Vagina (tissue), 2 donors: ENCODE measurements around the gene LMOD1.

Experiments used
- POLR2A ChIP-seq, 2 donors: fragments of 450-650 bp; IDR thresholded peaks; one replicate each; pipeline ENCODE4 v1.6.1; 2017; ENCODE audit warnings: antibody characterized with exemption in 2 of 2, mild to moderate bottlenecking in 2 of 2, moderate library complexity in 2 of 2
- POLR2AphosphoS5 ChIP-seq, 2 donors: sonication (generic); formaldehyde crosslinking; IDR thresholded peaks; one replicate each; pipeline ENCODE4 v1.9.0; 2017; ENCODE audit warnings: antibody characterized with exemption in 2 of 2, mild to moderate bottlenecking in 2 of 2, low read depth in 1 of 2; ENCODE audit not compliant: insufficient read depth in 1 of 2
- TF ChIP-seq, protein P1 (sequence below), 3 experiments: fragments of 450-650 bp in 2 of 3; fragments of 200-600 bp in 1 of 3; sonication (generic) in 1 of 3; IDR thresholded peaks; one replicate each; pipeline ENCODE4 v1.5.1; 2017 to 2019; ENCODE audit warnings: antibody characterized with exemption in 3 of 3, mild to moderate bottlenecking in 2 of 3, moderate library complexity in 2 of 3

DNA sequence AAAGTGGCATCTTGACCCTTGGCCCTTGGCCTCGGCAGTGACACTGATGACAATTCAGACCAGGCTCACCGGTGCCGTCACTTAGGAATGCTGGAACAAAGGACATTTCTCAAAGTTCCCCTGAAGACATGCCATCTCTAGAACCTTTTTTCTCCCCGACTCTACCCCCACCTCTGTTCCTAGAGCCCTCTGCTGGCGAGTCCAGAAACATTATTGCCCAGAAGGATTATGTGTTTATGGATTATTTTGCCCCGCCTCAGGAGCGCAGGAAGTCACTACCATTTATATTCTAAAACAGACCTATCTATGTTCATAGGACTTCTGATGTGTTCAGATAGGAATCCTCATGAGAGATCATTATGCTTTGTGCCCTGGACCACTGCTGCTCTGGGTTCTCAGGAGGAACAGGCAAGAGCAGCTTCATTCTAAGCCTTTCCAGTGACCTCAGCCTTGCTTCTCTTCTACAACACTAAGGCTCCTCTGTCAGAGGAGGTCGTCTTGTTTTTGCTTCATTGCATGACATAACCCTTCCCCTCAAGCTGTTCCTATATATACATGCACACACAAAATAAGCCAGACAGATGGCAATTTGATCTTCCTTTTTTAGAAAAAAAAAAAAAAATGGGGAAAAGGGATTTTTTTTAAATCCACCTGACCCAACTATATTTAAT lies 70.1 kb downstream of the LMOD1 start:
- TF ChIP-seq, protein P1, sequence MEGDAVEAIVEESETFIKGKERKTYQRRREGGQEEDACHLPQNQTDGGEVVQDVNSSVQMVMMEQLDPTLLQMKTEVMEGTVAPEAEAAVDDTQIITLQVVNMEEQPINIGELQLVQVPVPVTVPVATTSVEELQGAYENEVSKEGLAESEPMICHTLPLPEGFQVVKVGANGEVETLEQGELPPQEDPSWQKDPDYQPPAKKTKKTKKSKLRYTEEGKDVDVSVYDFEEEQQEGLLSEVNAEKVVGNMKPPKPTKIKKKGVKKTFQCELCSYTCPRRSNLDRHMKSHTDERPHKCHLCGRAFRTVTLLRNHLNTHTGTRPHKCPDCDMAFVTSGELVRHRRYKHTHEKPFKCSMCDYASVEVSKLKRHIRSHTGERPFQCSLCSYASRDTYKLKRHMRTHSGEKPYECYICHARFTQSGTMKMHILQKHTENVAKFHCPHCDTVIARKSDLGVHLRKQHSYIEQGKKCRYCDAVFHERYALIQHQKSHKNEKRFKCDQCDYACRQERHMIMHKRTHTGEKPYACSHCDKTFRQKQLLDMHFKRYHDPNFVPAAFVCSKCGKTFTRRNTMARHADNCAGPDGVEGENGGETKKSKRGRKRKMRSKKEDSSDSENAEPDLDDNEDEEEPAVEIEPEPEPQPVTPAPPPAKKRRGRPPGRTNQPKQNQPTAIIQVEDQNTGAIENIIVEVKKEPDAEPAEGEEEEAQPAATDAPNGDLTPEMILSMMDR (IDR thresholded peaks at IDR 0.05) = no peak
- TF ChIP-seq POLR2A (IDR thresholded peaks at IDR 0.05) = no peak
- TF ChIP-seq POLR2AphosphoS5 (IDR thresholded peaks at IDR 0.05; ENCODE audit: insufficient read depth in 1 of 2, low read depth in 1 of 2) = no peak
